Measurements from ENCODE around the gene TP73.
"Not testable (repeated sequence)": the region's sequence is repeated elsewhere in the genome, so short reads cannot be mapped to it uniquely, and the experiment has no call there.

Gene TP73

GRCh38 chr1:3747522-3747848 lies 95.2 kb downstream of the TP73 start:
- intact Hi-C loops (cut with DNase I) = no loop called here

DNA sequence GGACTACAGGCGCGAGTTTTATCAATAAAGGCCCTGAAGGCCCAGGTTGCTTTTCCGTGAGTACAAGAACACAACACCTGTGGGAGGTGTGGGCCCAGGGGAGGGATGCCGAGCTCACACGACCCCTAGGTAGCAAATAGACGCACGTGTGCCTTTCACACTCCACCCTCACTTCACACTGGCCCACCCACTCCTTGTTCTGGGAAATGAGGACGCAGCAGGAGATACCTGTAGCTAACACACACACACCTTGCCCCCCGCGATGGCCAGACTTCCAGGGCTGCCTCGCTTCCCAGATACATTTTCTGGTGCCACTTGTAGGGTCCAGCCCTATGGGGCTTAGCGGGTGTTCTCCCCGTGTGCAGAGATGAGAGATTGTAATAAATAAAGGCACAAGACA lies 95.6 kb downstream of the TP73 start:
- DNase-seq = peak in 2 of 10 donors; percentile 47 to 57
- intact Hi-C loops (cut with DNase I) = no loop called here

More at GRCh38 chr1:3747522-3747848, 95.2 kb downstream of the TP73 start:
- no peak for DNase-seq

- intact Hi-C loops (cut with DNase I) = not testable (repeated sequence)
- DNase-seq = peak in 1 of 10 donors; percentile 49
Measured at GRCh38 chr1:3748316-3748900, 96.1 kb downstream of the TP73 start.

DNA sequence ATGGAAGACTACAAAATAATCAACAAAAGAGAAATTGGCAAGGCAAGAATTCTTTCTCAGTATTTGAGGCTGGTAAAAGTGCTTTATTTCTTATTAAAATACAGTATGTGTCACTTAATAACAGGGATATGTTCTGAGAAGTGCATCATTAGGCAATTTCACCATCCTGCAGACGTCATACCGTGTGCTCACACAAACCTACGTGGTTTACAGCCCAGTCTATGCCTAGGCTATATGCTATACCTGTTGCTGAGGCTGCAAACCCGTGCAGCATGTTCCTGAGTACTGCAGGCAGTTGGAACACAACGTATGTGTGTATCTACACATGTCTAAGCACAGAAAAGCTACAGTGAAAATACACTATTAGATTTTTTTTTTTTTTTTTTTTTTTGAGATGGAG lies 97.2 kb downstream of the TP73 start:
- intact Hi-C loops (cut with DNase I) = no loop called here
- no peak for DNase-seq

DNA sequence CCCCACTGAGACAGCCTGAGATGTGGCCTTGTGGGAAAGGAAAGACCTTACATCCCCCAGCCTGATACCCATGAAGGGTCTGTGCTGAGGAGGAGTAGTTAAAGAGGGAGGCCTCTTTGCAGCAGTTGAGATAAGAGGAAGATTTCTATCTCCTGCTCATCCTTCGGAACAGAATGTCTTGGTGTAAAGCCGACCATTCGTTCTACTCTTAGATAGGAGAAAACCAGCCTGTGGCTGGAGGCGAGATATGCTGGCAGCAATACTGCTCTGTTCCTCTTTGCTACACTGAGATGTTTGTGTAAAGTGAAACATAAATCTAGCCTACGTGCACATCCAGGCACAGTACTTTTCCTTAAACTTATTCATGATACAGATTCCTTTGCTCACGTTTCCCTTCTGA lies 98.4 kb downstream of the TP73 start:
- intact Hi-C loops (cut with DNase I) = no loop called here
- peak in 1 of 10 donors; percentile 21 for DNase-seq

GRCh38 chr1:3752400-3752945 lies 100.2 kb downstream of the TP73 start, which contains the start of gene CCDC27:
Gene CCDC27 (plus strand): TSS chr1:3752450. CDS start chr1:3752482, 32 bp downstream.
- intact Hi-C loops (cut with DNase I) = no loop called here
- peak in 1 of 10 donors; percentile 45 for DNase-seq

DNA sequence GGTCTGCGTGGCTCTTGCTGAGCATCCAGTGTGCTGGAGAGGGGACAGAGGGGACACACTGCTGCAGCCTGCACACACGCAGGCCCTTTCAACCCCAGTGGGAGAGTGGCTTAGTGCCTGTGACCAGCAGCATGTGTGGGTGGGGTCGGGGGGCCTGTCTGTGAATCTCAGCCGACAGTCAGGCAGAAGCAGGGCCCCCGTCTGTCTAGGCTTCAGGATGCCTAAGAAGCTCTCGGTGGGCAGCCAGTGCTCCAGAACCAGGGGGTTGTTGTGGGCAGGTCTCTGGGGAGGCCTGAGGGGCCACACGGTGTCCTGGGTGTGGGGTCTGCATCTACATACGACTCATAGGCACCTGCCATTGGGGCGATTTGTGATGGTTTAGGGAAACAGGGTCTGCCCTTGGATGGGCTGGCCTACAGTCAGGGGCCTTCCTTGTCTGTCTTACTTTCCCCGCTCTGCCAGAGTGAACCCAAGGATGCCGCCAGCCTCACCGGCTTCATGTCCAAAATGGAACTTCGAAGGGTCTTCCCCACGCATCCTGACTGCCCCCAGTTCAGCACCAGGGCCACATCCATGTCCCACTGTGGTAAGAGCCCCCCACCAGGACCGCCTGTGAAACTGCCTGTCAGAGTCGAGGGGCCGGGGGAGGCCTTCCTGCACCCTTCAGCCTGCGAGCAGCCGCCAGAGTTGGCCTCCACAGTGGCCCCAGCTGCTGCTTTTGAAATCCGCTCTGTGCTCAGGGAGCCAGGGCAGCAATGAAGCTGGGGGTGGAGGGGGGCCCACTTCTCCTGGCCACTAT lies 101.5 kb downstream of the TP73 start:
- intact Hi-C loops (cut with DNase I) = no loop called here
- DNase-seq = peak in 1 of 10 donors; percentile 73

DNA sequence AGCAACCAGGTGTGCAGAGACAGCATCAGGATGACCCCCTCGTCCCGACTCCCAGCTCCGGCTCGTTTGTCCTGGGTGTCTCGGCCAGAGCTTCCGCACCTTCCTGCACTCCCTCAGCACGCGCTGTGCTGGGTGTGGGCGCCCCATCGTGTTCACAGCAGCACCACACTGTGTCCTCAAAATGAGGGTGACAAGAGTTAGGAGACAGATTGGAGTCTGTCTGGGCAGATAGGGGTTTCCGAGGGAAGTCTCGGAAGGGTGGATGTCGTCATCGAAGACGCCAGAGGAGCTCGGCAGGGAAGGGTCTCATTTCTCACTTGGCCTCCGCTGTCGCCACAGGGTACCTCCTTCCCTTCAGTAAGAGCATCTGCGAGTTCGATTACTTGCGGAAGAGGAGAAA lies 104.1 kb downstream of the TP73 start:
- DNase-seq = peak in 1 of 10 donors; percentile 79
- intact Hi-C loops (cut with DNase I) = no loop called here

DNA sequence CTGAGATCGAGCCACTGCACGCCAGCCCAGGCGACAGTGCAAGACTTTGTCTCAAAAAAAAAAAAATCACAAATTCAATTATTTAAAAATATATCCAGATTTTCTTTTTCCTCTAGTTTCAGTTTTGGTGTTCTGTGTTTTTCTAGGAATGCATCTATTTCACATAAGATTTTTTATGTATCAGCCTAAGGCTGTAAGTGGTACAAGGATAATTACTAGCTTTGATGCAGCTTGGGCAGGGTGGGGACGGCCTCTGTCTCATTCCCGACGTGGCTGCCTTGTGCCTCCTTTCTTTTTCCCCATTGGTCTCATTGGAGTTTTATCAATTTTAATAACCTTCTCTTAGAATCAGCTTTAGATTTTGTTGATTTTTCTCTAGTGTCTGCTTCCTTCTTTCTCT lies 106.8 kb downstream of the TP73 start:
- DNase-seq = peak in 2 of 10 donors; percentile 24 to 47
- intact Hi-C loops (cut with DNase I) = no loop called here

DNA sequence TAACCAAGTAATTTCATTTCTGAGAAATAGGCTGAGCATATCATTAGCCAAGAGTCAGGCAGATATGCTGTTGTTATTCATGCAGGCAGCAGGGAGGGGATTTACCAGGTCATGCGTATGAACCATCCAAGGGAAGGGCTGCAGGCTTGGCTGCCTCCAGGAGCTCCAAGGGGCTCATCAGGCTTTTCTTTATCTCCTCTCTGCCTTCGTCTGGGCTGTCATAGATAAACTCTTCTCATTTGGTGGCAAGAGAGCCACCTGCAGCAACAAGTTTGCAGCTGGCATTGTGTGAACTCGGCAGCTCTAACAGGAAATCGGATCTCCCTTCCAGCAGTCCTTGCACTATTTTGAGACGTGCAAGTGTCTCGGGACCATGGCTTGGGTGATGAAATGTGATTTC lies 107.5 kb downstream of the TP73 start:
- intact Hi-C loops (cut with DNase I) = no loop called here
- no peak for DNase-seq

- DNase-seq = peak in 1 of 10 donors; percentile 77
- intact Hi-C loops (cut with DNase I) = no loop called here
Measured at GRCh38 chr1:3761296-3762010, 109.1 kb downstream of the TP73 start.

GRCh38 chr1:3762151-3762872 lies 110.0 kb downstream of the TP73 start:
- peak in 1 of 10 donors; percentile 59 for DNase-seq
- intact Hi-C loops (cut with DNase I) = no loop called here

DNA sequence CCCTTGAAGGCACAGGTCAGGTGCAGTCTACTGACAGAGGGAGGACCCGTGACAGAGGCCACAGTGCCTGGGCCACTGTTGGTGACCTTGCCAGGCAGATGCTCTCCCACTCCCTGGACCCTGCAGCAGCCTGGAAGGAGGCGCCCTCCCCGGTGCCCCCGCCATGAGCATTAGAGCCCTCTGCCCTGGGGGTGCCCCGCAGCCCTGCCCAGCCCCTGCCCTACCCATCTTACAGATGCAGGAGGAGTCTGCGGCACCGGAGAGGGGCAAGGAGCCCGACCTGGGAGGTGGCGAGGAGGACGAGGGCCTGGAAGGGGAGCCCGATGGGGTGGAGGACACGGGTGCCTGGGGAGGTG lies 110.5 kb downstream of the TP73 start:
- intact Hi-C loops (cut with DNase I) = no loop called here
- DNase-seq = no peak

DNA sequence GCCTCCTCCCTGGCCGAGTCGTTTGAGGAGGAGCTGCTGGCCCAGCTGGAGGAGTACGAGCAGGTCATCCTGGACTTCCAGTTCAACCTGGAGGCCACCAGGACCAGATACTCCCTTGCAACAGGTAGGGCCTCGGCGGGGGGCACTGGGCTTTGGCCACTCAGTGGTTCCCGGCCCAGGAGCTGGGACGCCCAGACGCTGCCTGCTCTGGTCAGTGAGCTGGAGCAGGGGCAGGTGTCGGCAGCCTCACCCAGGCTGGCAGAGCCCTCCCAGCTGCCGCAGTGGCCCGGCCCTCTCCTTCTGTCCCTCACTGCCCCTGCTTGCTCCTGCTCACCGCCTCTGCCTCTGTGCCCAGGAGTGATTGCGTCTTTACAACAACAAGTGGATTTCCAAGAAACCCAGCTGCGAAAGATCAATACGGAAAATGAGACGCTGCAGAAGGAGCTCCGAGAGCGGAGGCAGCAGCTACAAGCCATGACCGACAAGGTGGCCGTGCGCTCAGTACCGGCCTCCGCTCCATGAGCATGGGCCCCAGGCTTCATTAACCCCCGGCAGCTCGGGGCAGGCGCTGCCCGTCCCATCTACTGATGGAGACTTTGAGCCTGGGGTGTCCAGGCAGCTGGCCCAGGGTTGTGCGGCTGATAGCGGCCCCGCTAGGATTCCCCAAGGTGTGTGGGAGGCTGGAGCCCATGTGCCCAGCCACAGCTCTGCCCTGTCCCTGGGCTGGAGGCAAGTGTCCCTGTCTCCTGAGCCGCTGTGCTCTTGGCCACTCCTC lies 111.2 kb downstream of the TP73 start:
- no peak for DNase-seq
- intact Hi-C loops (cut with DNase I) = no loop called here

DNA sequence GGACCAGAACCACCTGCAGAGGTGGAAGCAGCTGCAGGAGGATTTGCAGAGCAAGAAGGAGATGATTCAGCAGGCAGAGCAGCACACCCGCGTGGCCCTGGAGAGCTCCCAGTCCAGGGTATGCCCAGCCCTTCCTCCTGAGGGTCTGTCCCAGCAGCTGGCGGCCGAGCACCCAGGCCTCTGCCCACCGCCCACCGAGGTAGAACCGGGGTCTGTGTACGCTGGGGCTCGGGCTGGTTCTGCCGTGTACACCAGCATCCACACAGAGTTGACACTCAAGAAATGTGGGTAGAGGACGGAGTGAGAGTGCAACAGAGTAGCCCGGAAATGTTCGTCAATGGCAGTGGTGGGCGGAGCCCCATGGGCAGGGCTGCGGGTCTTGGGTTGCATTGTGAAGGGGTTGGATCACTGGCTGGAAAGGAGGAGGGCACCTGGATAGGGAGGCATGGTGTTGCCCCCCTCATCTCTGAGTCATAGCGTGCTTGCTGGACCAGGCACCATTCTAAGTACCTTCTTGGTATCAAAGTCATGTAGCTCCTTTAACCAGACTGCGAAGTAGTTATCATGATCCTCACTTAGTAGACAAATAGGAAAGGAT lies 115.1 kb downstream of the TP73 start:
- intact Hi-C loops (cut with DNase I) = no loop called here
- no peak for DNase-seq

GRCh38 chr1:3768811-3769390 lies 116.6 kb downstream of the TP73 start:
- peak in 1 of 10 donors; percentile 59 for DNase-seq
- intact Hi-C loops (cut with DNase I) = no loop called here

GRCh38 chr1:3770047-3770765 lies 117.9 kb downstream of the TP73 start:
- intact Hi-C loops (cut with DNase I) = no loop called here
- DNase-seq = peak in 1 of 10 donors; percentile 51
